Activated CD8-positive, alpha-beta memory T cell treated with anti-CD3 and anti-CD28 coated beads, Interleukin-2, amount 50 U/mL, for 48 hours (primary cell): ENCODE data around the gene KCNIP2.
"Not testable (repeated sequence)": the region's sequence is repeated elsewhere in the genome, so short reads cannot be mapped to it uniquely, and the experiment has no call there.

Experiments used
- DNase-seq: peaks from one replicate; pipeline ENCODE4 v3.0.0-alpha.2; 2020

KCNIP2 gene

DNA sequence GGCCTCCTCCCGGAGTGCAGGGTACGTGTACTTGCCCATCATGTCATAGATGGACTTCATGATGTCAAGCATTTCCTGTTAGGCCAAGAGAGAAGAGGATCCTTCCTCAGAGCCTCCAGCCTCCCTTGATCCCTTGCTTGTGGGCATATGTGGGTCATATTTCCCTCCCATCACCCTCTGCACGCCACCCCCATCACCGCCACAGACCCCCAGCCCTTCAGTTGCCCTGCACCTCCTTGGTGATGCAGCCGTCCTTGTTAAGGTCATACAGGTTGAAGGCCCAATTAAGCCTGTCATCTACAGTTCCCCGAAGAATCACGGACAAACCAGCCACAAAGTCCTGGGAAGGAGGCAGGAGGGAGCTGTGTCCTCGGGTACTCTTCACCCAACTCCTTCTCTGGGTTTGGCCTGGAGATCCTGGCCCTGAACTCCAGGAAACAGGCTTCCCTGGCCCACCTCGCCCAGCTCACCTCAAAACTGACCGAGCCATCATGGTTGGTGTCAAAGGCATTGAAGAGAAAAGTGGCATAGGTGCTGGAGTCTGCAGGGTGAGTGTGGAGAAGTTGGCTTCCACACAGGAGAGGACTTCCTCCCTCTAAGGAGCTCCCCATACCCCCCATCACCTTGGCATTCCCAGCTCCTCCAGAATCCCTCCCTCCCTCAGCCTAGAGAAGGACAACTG, 15.5 kb downstream of the KCNIP2 start:
- no peak for DNase-seq

DNA sequence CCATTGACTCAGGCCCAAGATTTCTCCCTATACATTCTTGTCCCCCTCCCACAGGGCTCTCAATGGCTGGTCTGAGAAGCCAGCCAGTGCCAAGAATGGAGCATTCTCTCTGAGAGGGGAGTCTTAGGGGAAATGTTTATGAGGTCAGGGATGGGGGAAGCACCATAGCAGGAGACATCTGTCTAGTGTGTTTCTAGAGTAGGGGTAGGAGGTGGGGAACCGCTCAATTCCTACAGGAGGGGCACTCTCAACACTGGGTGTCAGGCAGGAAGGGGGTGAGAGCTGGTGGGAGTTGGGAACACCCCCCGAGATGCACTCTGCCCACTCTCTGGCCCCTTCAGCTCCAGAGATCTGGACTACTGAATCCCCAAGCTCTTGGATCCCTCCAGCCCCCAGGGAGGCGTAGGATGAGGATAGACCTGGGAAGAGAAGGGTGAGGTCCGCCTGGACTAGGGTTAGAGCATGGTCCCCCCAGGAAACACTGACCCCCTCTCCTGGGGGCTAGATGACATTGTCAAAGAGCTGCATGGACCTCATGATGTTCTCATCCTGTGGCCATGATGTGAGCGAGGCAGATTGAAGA, 16.7 kb downstream of the KCNIP2 start:
- no peak for DNase-seq

DNA sequence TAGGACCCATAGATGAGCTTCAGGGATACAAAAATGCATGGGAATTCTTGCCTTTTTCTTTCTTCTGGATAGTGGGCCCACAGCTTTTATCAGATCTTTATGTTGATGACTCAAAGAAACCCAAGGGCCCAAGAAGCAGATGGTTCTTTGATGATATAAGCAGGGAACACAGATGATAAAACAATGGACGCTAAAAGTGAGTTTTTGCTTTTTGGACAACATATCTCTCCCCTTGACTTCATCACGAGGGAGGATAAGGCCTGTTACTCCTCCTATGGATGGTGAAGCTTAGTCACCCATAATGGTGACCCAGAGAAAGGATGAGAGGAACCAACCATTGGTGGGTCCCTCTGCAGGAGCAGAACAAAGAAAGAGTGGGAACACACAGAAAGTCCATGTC, 18.9 kb downstream of the KCNIP2 start:
- DNase-seq, result no peak

DNA sequence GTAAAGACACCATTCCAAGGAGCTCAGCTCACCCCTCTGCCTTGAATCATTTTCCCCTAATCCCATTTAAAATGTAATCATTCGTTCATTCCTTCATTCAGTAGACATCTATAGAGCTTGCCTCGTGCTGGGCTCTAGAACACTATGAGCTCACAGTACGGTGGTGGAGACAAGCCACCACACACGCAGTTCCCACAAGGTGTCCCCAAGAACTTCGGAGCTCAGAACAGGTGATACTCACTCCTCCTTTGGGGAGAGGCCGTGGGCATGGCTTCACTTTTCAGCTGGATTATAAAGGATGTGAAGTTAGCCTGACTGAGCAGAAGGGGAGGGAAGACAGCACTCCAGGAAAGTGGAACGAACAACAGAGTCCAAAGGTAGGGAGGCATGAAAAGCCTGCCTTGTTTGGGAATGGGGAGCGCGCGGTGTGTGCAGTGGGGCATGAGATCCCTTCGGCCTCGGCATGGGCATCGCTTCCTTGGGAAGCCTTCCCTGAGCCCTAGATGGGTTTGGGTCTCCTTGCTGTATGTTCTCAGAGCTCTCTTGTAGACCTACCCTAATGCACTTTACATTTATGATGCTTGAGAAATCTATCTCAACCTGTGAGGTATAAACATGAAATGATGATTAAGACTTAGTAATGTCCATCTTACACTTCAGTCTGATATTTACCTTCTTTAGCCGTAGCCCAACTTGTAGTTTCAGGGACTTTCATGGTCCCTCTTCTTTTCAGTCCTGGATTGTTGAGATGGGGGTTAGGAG, 24.5 kb downstream of the KCNIP2 start:
- no peak for DNase-seq

DNA sequence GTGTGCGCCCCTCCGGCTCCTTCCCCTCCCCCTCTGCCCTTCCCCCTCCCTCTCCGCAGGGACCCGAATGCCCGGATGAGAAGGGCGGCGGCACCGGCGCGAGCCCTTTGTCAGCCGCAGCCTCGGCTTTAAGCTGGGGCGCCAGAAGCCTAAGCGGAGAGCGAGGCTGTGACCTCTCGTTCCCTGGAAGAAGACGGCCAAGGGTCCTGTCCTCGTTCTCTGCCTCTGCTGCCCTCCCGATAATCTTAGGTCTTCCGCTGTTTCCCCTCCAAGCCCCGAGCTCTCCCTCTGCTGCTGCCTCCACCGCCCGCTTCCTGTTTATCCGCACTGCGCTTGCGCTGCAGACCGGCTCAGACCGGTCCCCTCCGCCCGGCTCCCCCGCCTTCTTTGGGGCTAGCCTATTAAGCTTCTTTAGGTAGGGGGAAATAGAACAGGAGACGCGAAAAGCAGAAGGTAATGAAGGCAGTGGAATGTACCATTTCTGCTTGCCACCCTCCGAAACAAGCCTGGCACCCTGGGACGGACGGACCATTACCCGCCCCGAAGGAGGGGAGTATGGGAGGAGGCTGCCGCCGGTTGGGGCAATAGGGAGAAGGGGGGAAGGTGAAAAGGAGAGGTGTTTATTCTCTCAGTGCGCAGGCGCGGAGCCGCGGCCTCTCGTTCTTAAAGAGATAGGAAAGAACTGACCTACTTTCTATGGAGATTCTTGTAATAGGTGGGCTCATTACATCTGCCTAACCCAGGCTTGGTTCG, 25.3 kb downstream of the KCNIP2 start, which contains the start of gene OGA:
OGA (minus strand) TSS at position 326 of the 753 bp plus-strand sequence. CDS start 422 bp downstream, outside the sequence.
- peak; percentile 97 for DNase-seq

DNA sequence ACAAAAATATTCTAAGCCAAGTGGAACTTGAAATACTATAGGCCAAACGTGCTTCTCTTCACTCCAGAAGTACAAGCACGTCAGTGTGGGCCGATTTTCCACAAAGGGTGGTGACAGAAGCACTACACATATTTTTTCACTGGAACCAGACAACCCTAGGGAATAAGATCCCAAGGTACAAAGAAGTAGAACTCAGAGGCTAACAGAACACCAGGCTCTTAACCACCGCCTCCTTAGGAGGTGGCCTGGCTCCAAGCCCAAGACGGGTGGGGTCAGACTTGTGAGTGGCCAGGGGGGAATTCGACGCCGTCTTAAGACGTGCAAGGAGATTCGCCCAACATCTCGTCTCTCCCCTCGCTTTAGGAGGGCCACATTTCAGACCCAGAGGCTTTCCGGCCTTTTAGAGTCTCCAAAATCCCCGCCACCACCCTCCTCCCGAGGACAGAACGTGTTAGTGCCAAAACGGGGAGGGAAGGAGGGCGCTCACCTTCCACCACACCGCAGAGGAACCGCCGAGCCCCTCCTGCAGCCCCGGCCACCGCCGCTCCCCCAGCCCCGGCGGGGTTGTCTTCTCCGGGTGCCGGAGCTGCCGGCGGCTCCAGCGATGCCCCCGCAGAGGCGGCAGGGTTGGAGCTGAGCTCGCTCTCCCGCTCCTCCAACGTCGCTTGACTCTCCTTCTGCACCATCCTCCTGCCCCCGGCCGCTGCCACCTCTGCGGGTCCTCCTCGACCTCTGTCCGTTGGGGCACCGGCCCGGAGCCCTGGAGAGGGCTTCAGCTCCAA, 26.1 kb downstream of the KCNIP2 start:
- no peak for DNase-seq

DNA sequence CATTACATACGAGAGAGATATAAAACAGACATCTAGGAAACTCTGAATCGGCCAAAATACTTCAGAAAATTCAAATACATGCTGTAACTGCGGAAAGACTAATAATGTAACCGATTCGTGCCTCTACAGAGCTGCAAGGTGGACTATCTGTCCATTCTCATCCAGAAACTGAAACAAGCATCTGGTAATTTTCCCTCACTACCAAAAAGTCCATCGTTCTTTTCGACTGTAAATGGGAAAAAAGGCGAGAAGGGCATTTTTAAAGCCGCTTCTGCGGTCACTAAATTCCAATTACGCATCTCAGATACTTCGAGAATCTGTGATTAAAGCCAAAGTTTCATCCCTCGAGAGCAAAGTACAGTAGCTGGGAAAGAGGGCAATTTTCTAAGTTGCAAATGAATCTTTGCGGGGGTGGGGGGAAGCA, 26.7 kb downstream of the KCNIP2 start:
- DNase-seq, result no peak

DNA sequence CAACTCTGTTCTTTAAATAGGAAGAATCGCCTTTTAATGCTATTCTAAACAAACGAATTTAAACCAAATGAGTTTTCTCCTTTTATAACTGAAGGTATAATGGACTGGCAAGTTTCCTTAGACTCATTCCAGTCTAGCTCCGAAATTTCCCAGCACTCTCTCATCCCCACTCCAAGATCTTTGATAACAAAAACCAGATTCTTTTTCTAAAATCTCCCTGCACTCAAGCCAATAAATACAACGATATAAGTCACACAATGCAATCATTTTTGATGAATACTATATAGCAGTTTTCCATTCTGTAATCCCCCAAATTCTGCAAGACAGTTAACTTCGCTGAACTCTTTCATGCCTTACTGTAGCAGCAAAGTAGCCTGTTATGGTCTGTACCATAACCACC, 27.2 kb downstream of the KCNIP2 start:
- no peak for DNase-seq

DNA sequence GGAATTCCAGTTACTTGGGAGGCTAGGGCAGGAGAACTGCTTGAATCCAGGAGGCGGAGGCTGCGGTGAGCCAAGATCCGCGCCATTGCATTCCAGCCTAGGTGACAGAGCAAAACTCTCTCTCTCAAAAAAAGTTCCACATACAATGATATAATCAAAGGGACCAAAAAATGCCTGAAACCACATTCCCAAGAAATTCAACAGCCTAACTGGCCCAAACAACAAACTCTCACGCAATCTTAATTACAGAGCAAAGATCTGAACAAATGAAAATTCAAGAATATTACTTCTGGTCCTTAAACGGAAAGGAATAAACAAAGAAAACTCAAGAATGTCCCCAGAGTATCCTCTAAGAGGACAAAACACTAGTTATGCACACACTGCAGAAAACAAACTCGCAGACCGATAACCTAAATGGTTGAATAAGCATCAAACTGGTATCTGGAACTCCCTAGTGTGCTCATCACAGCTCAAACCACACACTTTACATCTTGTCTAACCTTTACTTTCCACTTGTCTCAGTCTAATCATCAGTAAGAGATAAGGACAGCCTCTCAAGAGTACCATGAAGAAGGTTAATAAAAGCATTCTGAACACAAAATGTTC, 29.0 kb downstream of the KCNIP2 start:
- DNase-seq, result peak; percentile 17

DNA sequence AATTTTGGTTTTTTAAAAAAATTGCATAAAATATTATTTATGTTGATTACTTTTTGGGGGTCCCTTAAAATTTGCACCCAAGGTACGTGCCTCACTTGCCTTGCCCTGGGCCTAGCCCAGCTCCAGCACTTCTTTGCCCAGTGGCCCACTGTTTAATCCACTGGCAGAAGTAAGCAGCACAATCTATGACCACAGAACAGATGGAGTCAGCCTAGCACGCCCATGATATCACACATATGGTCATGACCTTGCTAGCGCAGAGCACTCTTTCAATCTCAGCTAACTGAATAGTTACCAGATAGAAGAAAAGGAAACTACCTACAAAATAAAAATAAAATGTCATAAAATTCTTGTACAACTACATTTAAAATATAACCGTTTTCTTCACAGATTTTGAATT, 31.0 kb downstream of the KCNIP2 start:
- no peak for DNase-seq

DNA sequence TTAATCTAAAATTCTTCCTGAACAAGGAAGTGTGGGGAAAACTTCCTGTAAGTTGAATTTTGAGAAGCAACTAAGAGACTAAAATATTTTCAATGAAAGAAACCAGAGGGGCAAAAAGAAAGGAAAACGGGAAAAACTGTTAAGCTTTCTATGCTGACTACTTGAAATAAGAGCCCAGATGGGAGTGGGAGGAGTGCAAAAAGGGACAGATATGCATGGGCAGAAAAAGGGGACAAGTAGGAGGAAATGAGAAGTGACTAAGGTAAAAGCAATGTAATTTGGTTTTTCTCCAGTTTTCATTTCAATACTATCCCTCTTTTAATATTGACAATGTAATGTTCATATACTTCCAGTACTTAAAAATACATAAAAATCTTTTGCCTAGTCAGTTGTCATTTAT, 36.4 kb downstream of the KCNIP2 start:
- DNase-seq, result no peak

DNA sequence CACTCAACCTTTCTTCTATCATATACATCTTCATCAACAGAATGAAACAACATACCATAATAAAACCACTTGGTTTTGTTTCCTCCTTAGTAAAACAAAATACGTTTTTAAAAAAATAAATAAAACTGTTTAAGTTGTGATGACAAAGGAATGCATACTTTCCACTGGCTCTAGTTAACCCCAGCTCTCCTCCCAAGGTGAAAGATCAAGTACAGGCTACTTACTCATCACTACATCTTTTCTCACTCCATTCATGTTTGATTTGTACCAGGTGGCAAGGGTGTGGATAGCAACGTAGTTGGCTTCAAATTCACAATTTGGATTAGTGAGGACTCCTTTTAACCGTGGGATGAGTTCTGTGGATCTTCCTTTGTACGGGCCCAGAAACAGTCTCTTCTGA, 40.1 kb downstream of the KCNIP2 start:
- DNase-seq, result no peak

DNA sequence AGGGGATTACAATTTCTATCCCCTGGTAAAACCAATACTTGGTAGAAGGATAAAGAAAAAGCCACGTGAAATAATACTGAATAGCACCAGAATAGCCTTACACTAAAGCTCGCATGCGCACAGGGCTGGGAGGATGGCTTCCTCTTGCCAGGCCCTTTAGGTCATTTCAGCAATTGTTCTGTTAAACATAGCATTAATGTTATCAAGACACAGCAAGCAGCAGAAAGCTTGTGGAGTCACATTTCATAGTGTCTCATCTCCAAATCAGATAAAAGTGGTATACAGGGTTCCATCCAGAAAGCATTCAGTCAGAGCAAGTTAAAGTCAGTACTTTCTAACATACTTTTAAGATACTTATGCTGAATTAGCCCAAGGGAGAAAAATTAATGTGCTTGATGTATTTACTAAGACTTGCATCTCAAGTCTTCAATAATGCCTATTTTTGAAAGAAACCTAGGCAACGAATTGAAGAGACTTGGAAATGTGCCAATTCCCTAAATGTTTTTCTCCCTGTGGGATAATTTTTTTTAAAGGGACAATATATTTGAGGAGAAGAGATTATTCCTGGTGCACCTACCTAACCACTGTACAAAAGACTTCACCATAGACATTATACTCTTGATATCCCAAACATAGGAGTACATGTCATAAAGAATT, 46.1 kb downstream of the KCNIP2 start:
- DNase-seq, result no peak

DNA sequence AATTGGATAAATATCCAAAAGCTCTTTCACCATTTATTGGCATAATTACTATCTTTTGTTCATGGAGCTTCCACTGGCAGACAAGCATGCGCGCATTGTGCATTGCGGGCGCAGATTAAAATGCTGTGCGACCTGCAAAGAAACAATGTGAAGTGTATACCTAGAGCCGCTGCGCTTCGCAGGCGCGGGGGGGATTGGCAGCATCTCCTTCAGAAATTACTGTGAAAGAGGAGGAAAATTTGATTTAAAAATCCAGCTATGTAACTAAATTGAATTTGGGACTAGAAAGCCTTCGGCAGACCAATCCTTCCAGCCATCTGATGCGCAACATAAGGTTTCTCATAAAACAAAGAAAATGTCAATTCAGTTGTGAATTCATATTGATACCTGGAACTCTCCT, 50.1 kb downstream of the KCNIP2 start:
- DNase-seq, result no peak

DNA sequence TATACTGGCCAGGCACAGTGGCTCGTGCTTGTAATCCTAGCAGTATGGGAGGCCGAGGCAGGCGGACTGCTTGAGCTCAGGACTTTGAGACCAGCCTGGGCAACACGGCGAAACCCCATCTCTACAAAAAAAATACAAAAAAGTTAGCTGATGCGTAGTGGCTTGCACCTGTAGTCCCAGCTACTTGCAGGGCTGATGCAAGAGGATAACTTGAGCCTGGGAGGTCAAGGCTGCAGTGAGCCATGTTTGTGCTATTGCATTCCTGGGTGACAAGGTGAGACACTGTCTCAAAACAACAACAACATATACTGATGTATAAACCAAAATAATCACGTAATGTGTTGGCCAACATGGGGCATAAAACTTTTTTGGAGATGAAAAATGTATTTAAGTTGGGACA, 53.9 kb downstream of the KCNIP2 start:
- no peak for DNase-seq

DNA sequence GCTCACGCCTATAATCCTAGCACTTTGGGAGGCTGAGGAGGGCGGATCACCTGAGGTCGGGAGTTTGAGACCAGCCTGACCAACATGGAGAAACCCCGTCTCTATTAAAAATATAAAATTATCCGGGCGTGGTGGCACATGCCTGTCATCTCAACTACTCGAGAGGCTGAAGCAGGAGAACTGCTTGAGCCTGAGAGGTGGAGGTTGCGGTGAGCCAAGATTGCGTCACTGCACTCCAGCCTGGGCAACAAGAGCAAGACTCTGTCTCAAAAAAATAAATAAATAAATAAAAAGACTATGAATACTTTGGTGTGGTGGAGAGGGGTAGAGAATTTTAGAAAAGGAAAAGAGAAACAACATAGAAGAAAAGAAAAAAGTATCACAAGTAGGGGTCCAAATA, 54.4 kb downstream of the KCNIP2 start:
- DNase-seq, result not testable (repeated sequence)

DNA sequence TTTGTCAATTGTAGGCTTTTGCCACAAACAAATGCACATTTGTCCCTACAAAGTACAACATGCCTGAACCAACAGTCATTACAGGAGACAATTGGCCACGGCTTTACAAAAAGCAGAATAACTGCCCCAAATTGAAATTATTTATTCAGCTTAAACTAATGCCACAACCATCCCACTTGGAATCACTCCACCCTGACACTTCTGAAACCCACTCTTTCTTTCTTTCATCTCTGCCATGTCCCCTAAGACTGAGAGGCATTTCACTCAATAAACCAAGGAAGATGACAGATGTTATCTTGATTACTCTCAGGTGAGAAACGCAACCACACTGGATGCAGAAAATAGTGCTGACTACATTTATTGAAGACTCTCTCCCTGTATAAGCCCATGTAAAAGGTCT, 57.8 kb downstream of the KCNIP2 start:
- DNase-seq, result no peak

DNA sequence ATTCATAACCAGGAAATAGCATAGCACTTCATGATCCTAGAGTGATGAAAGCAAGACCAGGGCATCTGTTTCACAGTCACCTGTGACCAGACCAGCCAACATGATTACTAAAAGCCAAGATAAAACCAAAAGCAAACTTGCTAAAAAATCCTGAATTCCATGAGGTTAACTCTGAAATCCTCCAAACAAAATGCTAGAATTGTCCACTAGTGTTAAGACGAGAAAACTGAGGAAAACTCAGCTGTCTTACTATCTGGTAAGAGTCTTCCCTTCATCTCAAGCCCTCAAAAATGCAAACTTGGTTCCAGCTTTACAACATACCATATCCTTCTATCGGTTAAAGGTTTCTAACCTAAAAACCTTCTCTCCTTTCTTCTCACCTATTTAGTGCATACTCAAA, 59.0 kb downstream of the KCNIP2 start:
- no peak for DNase-seq

DNA sequence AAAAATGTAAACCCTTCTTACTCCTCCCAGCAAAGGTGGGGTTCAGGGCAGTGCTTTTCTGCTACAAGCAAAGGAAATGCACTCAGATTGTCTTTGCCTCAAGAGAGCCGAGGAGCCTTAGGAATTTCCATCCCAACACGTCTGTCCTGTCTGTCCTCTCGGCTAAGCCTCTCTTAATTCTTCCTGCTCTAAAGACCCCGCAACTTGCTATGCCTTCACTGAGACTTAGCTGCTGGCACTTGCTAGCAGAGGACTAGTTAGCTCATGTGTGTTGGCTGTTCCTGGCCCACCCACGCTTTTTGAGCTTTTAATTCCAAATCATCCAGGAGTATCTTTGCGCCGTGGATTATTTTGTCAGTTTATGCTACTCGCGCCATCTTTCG, 59.9 kb downstream of the KCNIP2 start:
- DNase-seq, result no peak

DNA sequence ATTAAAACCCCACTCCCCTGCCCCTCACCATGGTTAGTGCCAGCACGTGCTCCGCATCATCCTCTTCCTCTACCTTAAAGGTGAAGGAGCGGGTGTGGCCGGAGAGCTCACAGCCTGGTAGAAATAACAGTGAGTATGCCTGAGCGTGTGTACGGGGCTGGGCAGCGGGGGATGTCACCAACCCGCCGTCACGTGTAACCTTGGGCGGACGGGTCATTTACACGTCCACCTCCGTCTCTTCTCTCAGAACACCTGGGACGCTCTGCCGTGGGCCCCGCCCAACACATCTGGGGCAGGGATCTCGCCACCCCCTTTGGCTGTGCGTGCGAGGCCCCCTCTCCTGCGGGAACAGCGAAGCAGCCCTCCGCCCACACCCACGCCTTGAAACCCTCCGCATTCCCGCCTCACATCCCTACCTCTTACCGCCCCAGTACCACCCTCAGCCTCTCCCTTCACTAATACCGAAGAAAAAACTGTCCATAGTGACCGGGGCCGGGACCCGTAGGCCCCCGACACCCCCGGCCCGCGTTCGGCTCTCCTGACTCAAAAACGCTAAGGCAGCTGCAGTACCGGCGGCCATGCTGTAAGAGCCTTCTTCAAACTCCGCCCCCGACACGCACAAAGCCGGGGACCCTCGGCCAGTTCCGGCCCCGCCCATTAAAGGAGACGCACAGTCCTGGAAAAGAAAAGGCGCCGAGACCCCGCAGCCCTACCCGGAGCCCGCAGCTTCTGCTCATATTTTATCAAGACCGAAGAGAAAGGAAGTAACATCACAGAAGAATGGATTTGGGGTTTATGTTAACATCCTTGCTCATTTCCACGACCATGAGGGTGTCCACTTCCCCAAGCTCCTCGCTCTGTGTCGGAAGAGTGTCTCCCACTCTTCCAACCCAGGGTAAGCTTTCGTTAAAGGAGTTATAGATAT, 60.5 kb downstream of the KCNIP2 start, which contains the start of gene NPM3:
NPM3 (minus strand) TSS at position 636 of the 925 bp plus-strand sequence; CDS start at position 580, 56 bp downstream.
- DNase-seq, result peak; percentile 91
